ENCODE results near the gene SOWAHC.

SOWAHC gene

GRCh38 chr2:109648041-109648527 lies 33.9 kb downstream of the SOWAHC start:
- no peak for DNase-seq

DNA sequence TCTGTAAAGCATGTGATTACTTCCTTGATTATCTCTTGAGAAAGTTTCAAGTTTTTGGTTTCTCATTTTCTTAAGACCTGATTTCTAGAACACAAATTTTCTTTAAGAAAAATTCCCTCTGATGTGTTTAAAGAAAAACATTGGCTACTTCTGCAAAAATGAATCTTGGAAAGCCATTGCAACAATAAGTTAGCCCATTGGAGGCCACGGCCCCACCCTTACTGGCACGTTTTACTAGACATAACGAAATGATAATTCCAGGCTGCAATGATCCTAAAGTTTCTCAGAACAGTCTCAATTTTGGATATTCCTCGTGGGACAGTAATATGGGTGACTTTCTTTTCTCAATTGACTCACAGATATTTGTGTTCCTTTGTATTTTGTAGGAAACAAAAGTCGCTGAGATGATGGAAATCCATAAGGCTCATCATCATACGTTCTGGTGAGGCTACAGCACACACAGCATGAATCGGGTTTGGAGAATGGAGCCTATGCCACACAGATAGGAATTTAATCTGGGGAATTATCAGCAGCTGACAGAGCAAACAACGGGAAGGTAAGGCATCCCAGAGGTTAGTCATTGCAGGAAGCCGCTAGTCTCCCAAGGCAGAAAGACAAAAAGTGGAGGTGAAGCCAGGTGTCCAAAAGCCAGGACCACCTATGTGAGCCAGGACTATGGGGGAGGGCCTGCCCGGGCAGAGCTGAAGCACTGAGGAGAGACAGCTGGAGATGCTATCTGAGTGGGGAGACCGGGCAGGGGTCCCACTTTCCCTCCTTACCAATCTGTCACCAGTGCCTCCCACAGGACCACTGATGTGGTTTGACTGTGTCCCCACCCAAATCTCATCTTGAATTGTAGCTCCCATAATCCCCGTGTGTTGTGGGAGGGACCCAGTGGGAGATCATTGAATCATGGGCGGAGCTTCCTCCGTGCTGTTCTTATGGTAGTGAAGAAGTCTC lies 35.9 kb downstream of the SOWAHC start:
- DNase-seq: no peak

DNA sequence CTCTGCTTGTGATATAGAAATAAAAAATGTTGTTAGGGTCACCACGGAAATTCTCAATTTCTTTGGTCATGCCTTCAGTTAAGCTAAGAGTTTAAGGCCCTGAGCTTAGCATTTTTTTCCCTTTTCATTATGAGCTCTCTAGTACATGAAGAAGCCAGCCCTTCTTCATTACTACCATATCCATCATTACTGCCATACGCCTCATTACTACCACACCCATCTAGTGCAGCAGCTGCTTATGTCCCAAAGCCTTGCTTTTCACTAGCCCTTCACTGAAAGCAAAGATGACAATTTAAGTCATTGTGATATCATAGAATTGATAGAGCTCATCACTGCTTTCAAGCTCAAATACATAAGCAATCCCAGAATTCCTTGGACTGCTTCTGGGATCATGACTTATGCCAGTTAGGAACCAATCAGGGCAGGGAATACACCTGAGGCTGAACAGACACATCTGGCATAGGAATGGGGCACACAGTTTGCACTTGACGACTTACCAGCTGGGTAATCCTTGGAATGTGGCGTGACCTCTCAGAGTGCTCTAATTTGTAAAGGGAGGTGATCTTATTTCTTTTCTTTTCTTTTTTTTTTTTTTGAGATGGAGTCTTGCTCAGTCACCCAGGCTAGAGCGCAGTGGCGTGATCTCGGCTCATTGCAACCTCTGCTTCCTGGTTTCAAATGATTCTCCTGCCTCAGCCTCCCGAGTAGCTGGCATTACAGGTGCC lies 40.3 kb downstream of the SOWAHC start:
- DNase-seq: no peak

DNA sequence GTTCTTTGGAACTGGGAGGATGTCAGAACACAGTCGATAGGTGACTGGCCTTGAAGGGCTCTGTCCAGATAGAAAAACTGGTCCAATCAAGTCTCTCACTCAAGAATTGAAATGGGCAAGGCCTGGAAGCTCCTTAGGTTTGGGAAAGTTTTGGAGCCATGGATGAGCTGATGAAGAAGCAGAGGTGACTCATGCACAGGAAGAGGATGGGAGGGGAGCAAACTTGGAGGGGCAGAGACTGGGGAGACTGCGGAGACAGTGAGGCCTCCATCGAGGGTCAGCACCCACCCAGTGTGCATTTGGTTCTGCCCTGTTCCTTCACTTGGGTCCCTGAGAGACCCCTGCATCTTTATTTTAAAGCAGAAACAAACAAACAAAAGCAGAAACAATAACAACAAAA lies 41.1 kb downstream of the SOWAHC start:
- no peak for DNase-seq

GRCh38 chr2:109659396-109660045 lies 45.4 kb downstream of the SOWAHC start:
- no peak for DNase-seq

DNA sequence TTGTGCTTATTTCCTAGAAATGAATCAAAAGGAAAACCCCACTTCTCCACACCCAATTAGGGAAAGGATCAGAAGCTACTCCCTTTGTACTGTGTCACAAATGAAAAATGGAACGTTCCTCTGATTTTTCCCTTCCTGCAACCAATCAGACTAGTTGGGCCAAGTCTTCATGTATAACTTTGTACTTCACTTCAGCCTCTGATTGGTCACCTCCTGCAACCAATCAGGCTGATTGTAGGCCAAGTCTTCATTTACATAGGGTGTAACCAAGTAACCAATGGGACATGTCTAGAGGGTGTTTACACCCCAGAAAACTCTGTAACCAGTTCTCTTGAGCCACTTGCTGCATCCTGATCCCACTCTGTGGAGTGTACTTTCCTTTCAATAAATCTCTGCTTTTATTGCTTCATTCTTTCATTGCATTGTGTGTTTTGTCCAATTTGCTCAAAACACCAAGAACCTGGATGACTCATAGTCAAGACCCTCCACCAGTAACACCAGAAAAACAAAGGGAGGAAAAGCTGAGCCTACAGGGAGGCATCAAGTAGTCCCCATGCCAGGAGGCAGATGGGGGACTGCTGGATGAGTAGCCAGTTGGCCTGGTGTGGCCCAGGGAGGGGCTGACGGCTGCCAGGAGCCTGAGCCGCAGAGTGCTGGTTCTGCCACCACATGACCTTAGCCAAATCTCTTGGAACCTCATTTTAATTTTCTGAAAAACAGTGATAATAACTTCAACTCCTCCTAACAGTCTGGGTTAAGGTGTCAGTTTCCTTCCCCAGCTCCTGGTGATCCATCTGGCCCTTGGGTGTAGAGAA lies 46.1 kb downstream of the SOWAHC start:
- DNase-seq: no peak

DNA sequence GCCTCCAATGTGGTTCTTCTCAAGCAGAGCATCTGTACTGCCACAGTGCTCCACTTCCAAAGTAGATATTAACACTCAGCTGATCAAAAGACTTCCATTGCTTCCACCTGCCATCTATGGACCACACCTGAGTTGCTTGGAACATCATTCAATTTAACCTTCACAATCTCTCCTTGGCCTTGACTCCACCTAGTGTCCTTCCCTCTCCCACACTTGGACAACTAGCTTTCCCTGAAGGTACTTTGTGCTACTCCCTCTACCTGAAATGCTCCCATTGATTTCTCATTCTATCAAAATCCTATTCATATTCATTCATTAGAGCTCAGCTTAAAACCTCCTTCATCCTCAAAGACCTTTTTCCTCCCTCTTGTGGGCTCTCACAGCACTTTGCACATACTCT lies 48.7 kb downstream of the SOWAHC start:
- no peak for DNase-seq

- DNase-seq: no peak
Observed at GRCh38 chr2:109663721-109664120, 49.6 kb downstream of the SOWAHC start.

- DNase-seq: no peak
Observed at GRCh38 chr2:109666466-109666865, 52.3 kb downstream of the SOWAHC start.
